GM12891 (cell line): Measurements from ENCODE around the gene SLC38A3.

ENCODE experiments used
- POLR2A ChIP-seq: IDR thresholded peaks from 2 replicates; pipeline ENCODE4 v1.6.1; 2011; ENCODE audit warnings: low read depth, low read length, control low read depth
- POLR2AphosphoS5 ChIP-seq: IDR thresholded peaks from 2 replicates; pipeline ENCODE4 v1.6.1; 2011; ENCODE audit warnings: low read depth, low read length, control low read depth

DNA sequence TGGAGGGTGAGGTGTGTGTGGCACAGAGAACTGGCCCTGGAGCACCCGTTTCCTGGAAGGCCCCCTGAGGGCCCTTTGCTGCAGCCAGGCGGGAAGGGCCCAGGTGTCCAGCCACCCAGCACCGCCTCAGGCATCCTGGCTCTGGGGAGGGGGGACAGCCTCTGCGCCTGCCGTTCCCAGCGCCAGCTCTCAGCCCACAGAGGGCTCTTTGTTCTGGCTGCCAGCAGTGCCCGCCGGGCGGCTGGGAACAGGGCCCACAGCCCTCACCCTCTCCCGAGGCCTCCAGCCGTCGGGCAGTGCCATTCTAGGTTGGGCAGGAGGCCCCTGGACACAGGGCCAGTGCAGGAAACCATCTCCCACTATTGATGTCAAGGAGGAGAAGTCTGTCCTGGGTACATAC is 8.3 kb downstream of the SLC38A3 start:
- no peak for TF ChIP-seq POLR2AphosphoS5
- TF ChIP-seq POLR2A: no peak
